Esophagus squamous epithelium (tissue), 4 donors: ENCODE measurements around the gene C2CD4C.

Experiments used
- POLR2A ChIP-seq, 4 donors: fragments of 450-650 bp; IDR thresholded peaks; one replicate each; pipeline ENCODE4 v1.6.1; 2017; ENCODE audit warnings: antibody characterized with exemption in 4 of 4, mild to moderate bottlenecking in 4 of 4, moderate library complexity in 3 of 4
- TF ChIP-seq, protein P1 (sequence below), 6 experiments: fragments of 450-650 bp in 4 of 6; fragments of 200-600 bp in 2 of 6; sonication (generic) in 2 of 6; IDR thresholded peaks; one replicate each; pipeline ENCODE4 v1.5.1; 2016 to 2019; ENCODE audit warnings: antibody characterized with exemption in 6 of 6, mild to moderate bottlenecking in 4 of 6, moderate library complexity in 4 of 6

DNA sequence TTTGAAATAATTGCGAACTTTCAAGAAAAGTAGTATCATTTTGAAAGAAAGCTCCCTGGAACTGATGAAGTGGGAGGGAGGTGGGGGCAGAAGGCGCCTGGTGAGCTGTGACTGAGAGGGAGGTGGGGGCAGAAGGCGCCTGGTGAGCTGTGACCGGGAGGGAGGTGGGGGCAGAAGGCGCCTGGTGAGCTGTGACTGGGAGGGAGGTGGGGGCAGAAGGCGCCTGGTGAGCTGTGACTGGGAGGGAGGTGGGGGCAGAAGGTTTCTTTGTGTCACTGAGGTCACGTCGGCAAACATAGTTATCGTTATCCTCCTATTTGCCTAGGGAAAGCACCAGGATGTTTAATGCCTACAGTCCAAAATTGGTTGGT is 24.2 kb downstream of the C2CD4C start:
- TF ChIP-seq, protein P1, sequence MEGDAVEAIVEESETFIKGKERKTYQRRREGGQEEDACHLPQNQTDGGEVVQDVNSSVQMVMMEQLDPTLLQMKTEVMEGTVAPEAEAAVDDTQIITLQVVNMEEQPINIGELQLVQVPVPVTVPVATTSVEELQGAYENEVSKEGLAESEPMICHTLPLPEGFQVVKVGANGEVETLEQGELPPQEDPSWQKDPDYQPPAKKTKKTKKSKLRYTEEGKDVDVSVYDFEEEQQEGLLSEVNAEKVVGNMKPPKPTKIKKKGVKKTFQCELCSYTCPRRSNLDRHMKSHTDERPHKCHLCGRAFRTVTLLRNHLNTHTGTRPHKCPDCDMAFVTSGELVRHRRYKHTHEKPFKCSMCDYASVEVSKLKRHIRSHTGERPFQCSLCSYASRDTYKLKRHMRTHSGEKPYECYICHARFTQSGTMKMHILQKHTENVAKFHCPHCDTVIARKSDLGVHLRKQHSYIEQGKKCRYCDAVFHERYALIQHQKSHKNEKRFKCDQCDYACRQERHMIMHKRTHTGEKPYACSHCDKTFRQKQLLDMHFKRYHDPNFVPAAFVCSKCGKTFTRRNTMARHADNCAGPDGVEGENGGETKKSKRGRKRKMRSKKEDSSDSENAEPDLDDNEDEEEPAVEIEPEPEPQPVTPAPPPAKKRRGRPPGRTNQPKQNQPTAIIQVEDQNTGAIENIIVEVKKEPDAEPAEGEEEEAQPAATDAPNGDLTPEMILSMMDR (IDR thresholded peaks at IDR 0.05), result no peak
- TF ChIP-seq POLR2A (IDR thresholded peaks at IDR 0.05), result no peak
